Measurements from ENCODE around the gene LRP5.

Gene LRP5

GRCh38 chr11:68418648-68419047, 106.3 kb downstream of the LRP5 start:
- no peak for DNase-seq
- WGBS (ENCODE audit: extremely low coverage, insufficient coverage, low lambda C conversion rate): no CpG with 5 or more reads among the region's 6 CpGs

DNA sequence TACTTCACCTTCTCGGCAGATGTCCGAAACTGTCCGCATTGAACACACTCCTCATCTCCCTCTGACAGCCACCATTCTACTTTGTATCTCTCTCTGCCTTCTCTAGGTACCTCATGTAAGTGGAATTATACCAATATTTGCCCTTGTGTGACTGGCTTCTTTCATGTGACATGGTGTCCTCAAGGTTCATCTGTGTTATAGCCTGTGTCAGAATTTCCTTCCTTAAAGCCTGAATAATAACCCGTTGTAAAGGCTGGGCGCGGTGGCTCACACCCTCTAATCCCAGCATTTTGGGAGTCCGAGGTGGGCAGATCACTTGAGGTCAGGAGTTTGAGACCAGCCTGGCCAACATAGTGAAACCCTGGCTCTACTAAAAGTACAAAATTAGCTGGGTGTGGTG, 107.8 kb downstream of the LRP5 start:
- Histone ChIP-seq H3K4me3 (ENCODE audit: low read length) (no peak overlapping the region), H2AK5ac (ENCODE audit: low read length) (no peak overlapping the region), H2BK5ac (ENCODE audit: low read length) (no peak overlapping the region), H4K8ac (ENCODE audit: low read depth, low read length) (no peak overlapping the region), H3K27me3 (ENCODE audit: insufficient read depth, low read length, poor library complexity) (no peaks in the 10 kb centered on the region), H3K36me3 (ENCODE audit: control insufficient read depth, insufficient read depth, low read length) (no peaks in the 10 kb centered on the region), H3K18ac (ENCODE audit: low read length) (no peak overlapping the region), H3K56ac (ENCODE audit: low read length) (no peak overlapping the region), H4K5ac (ENCODE audit: low read length) (no peak overlapping the region), H2BK120ac (ENCODE audit: low read depth, low read length) (no peak overlapping the region), H3K23ac (ENCODE audit: low read length) (no peak overlapping the region), H3K27ac (ENCODE audit: low read depth, low read length) (no peak overlapping the region), H2BK15ac (replicated peaks; ENCODE audit: low read depth) (no peak overlapping the region), H3K4me1 (ENCODE audit: control insufficient read depth, low read depth, low read length) (no peaks in the 10 kb centered on the region), H3K79me2 (ENCODE audit: control insufficient read depth, insufficient read depth, low read length) (no peaks in the 10 kb centered on the region), H3K4ac (ENCODE audit: low read depth, low read length) (no peak overlapping the region), H3K9ac (ENCODE audit: low read length) (no peak overlapping the region), H3K79me1 (ENCODE audit: low read length) (no peaks in the 10 kb centered on the region), H3K4me2 (ENCODE audit: low read length) (no peak overlapping the region)
- DNase-seq: no peak
- WGBS (ENCODE audit: extremely low coverage, insufficient coverage, low lambda C conversion rate): no CpG with 5 or more reads among the region's 7 CpGs

More at GRCh38 chr11:68418648-68419047, 106.3 kb downstream of the LRP5 start:
- H2BK5ac ChIP-seq (ENCODE audit: low read length): no peak overlapping the region
- H3K4me1 ChIP-seq (ENCODE audit: control insufficient read depth, low read depth, low read length): no peaks in the 10 kb centered on the region
- H3K27me3 ChIP-seq (ENCODE audit: insufficient read depth, low read length, poor library complexity): no peaks in the 10 kb centered on the region
- H3K18ac ChIP-seq (ENCODE audit: low read length): no peak overlapping the region
- H2BK120ac ChIP-seq (ENCODE audit: low read depth, low read length): no peak overlapping the region
- peaks cover 5% of the 10 kb centered on the region for H3K36me3 ChIP-seq (ENCODE audit: control insufficient read depth, insufficient read depth, low read length)
- H3K79me1 ChIP-seq (ENCODE audit: low read length): no peaks in the 10 kb centered on the region
- H3K4me2 ChIP-seq (ENCODE audit: low read length): no peak overlapping the region
- no peak overlapping the region for H3K56ac ChIP-seq (ENCODE audit: low read length)
- no peak overlapping the region for H2BK15ac ChIP-seq (replicated peaks; ENCODE audit: low read depth)
- no peak overlapping the region for H2AK5ac ChIP-seq (ENCODE audit: low read length)
- H3K9ac ChIP-seq (ENCODE audit: low read length): no peak overlapping the region
- no peak overlapping the region for H3K4me3 ChIP-seq (ENCODE audit: low read length)
- H3K23ac ChIP-seq (ENCODE audit: low read length): no peak overlapping the region
- no peak overlapping the region for H3K4ac ChIP-seq (ENCODE audit: low read depth, low read length)
- H4K8ac ChIP-seq (ENCODE audit: low read depth, low read length): no peak overlapping the region
- H4K5ac ChIP-seq (ENCODE audit: low read length): no peak overlapping the region
- H3K27ac ChIP-seq (ENCODE audit: low read depth, low read length): no peak overlapping the region
- no peaks in the 10 kb centered on the region for H3K79me2 ChIP-seq (ENCODE audit: control insufficient read depth, insufficient read depth, low read length)

DNA sequence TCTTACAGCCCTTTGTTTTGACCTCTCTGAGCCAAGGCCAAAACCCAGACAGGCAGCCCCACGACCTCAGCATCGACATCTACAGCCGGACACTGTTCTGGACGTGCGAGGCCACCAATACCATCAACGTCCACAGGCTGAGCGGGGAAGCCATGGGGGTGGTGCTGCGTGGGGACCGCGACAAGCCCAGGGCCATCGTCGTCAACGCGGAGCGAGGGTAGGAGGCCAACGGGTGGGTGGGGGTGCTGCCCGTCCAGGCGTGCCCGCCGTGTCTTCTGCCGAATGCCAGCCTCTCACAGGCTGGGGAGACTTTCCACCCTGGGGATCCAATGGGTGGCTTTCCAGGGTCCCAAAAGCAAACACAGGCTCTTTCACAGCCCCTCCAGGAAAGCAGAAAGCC, 111.1 kb downstream of the LRP5 start:
- Histone ChIP-seq H3K79me2 (ENCODE audit: control insufficient read depth, insufficient read depth, low read length) (no peaks in the 10 kb centered on the region), H2BK15ac (replicated peaks; ENCODE audit: low read depth) (no peak overlapping the region), H3K4me1 (ENCODE audit: control insufficient read depth, low read depth, low read length) (no peaks in the 10 kb centered on the region), H2AK5ac (ENCODE audit: low read length) (no peak overlapping the region), H3K4me3 (ENCODE audit: low read length) (no peak overlapping the region), H3K4me2 (ENCODE audit: low read length) (no peak overlapping the region), H3K27me3 (ENCODE audit: insufficient read depth, low read length, poor library complexity) (no peaks in the 10 kb centered on the region), H3K18ac (ENCODE audit: low read length) (no peak overlapping the region), H2BK120ac (ENCODE audit: low read depth, low read length) (no peak overlapping the region), H3K4ac (ENCODE audit: low read depth, low read length) (no peak overlapping the region), H4K5ac (ENCODE audit: low read length) (no peak overlapping the region), H4K8ac (ENCODE audit: low read depth, low read length) (no peak overlapping the region), H2BK5ac (ENCODE audit: low read length) (no peak overlapping the region), H3K36me3 (ENCODE audit: control insufficient read depth, insufficient read depth, low read length) (no peaks in the 10 kb centered on the region), H3K79me1 (ENCODE audit: low read length) (no peaks in the 10 kb centered on the region), H3K9ac (ENCODE audit: low read length) (no peak overlapping the region), H3K23ac (ENCODE audit: low read length) (no peak overlapping the region), H3K27ac (ENCODE audit: low read depth, low read length) (no peak overlapping the region), H3K56ac (ENCODE audit: low read length) (no peak overlapping the region)
- WGBS (ENCODE audit: extremely low coverage, insufficient coverage, low lambda C conversion rate): no CpG with 5 or more reads among the region's 21 CpGs
- no peak for DNase-seq

DNA sequence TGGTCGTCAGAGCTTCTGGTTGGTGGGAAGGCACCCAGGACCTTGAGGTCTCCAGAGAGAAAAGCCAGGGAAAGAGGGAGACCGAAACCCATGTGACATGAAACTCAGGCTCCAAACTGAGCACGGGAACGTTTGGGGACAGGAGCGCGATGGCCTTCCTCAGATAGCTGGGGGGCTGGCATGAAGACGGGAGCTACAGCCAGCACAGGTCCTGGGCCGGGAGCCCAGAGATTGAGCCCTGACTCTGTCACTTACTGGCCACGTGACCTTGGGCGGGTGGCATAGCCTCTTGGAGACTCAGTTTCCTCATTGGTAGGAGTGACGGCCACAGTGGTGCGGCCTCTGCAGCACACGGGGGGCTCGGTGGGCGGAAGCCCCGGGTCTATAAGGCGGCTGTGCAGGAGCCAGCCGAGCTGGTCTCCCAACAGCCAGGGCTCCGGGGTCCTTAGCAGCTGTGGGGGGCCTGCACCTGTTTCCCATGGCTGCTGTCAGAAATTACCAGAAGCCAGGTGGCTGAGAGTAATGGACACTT, 111.8 kb downstream of the LRP5 start:
- Histone ChIP-seq H3K23ac (ENCODE audit: low read length) (no peak overlapping the region), H3K18ac (ENCODE audit: low read length) (no peak overlapping the region), H3K79me2 (ENCODE audit: control insufficient read depth, insufficient read depth, low read length) (no peaks in the 10 kb centered on the region), H2BK15ac (replicated peaks; ENCODE audit: low read depth) (no peak overlapping the region), H3K56ac (ENCODE audit: low read length) (no peak overlapping the region), H3K36me3 (ENCODE audit: control insufficient read depth, insufficient read depth, low read length) (no peaks in the 10 kb centered on the region), H3K4ac (ENCODE audit: low read depth, low read length) (no peak overlapping the region), H3K27ac (ENCODE audit: low read depth, low read length) (no peak overlapping the region), H2AK5ac (ENCODE audit: low read length) (no peak overlapping the region), H3K9ac (ENCODE audit: low read length) (no peak overlapping the region), H4K8ac (ENCODE audit: low read depth, low read length) (no peak overlapping the region), H3K4me1 (ENCODE audit: control insufficient read depth, low read depth, low read length) (no peaks in the 10 kb centered on the region), H3K27me3 (ENCODE audit: insufficient read depth, low read length, poor library complexity) (no peaks in the 10 kb centered on the region), H2BK120ac (ENCODE audit: low read depth, low read length) (no peak overlapping the region), H3K4me3 (ENCODE audit: low read length) (no peak overlapping the region), H4K5ac (ENCODE audit: low read length) (no peak overlapping the region), H2BK5ac (ENCODE audit: low read length) (no peak overlapping the region), H3K4me2 (ENCODE audit: low read length) (no peak overlapping the region), H3K79me1 (ENCODE audit: low read length) (no peaks in the 10 kb centered on the region)
- no peak for DNase-seq
- WGBS (ENCODE audit: extremely low coverage, insufficient coverage, low lambda C conversion rate): no CpG with 5 or more reads among the region's 19 CpGs

DNA sequence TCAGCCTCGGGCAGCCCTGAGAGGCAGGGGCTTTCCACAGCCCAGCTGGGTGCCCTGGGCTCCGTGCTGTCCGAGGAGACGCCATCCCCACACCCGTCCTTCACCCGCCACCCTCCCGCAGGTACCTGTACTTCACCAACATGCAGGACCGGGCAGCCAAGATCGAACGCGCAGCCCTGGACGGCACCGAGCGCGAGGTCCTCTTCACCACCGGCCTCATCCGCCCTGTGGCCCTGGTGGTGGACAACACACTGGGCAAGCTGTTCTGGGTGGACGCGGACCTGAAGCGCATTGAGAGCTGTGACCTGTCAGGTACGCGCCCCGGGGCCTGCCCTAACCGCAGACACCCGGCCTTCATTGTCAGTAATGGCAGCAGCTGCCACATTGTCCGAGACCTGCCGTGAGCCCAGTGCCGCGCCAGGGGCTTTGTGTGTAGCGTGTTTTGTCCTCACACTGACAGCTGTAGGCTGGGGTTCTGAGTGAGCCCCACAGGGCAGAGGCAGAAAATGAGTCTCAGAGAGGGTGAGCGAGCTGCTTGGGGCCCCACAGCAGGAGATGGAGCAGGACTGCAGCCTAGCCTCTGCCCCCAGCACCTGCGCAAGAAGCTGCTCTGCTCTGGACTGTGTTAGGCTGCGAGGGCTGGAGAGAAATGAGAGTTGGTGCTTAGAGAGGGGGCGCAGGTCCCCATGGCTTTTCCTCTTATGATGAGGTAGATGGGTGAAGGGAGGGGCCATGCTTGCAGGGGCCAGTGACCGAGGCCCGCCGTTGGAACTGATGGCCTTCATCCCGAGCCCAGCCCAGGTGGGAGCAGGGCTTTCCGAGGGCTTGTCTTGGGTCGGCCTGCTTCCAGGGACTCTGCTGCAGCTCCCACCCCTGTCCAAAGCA, 112.8 kb downstream of the LRP5 start:
- no peaks in the 10 kb centered on the region for H3K79me2 ChIP-seq (ENCODE audit: control insufficient read depth, insufficient read depth, low read length)
- H4K5ac ChIP-seq (ENCODE audit: low read length): no peak overlapping the region
- no peak overlapping the region for H3K23ac ChIP-seq (ENCODE audit: low read length)
- H2BK120ac ChIP-seq (ENCODE audit: low read depth, low read length): no peak overlapping the region
- H3K4me2 ChIP-seq (ENCODE audit: low read length): no peak overlapping the region
- no peak for DNase-seq
- no peak overlapping the region for H3K4ac ChIP-seq (ENCODE audit: low read depth, low read length)
- no peak overlapping the region for H3K9ac ChIP-seq (ENCODE audit: low read length)
- no peak overlapping the region for H3K27ac ChIP-seq (ENCODE audit: low read depth, low read length)
- no peak overlapping the region for H3K18ac ChIP-seq (ENCODE audit: low read length)
- no peak overlapping the region for H3K56ac ChIP-seq (ENCODE audit: low read length)
- H2BK15ac ChIP-seq (replicated peaks; ENCODE audit: low read depth): no peak overlapping the region
- no peak overlapping the region for H4K8ac ChIP-seq (ENCODE audit: low read depth, low read length)
- WGBS (ENCODE audit: extremely low coverage, insufficient coverage, low lambda C conversion rate): no CpG with 5 or more reads among the region's 40 CpGs
- no peak overlapping the region for H3K4me3 ChIP-seq (ENCODE audit: low read length)
- H3K4me1 ChIP-seq (ENCODE audit: control insufficient read depth, low read depth, low read length): no peaks in the 10 kb centered on the region
- no peaks in the 10 kb centered on the region for H3K79me1 ChIP-seq (ENCODE audit: low read length)
- no peak overlapping the region for H2BK5ac ChIP-seq (ENCODE audit: low read length)
- H2AK5ac ChIP-seq (ENCODE audit: low read length): no peak overlapping the region
- no peaks in the 10 kb centered on the region for H3K27me3 ChIP-seq (ENCODE audit: insufficient read depth, low read length, poor library complexity)
- peaks cover 2% of the 10 kb centered on the region for H3K36me3 ChIP-seq (ENCODE audit: control insufficient read depth, insufficient read depth, low read length)
